ENCODE data around the gene BRI3BP.

Gene BRI3BP

GRCh38 chr12:124993626-124994436 is at the start of gene BRI3BP:
TSS of gene BRI3BP (plus strand) at chr12:124993645. CDS start at chr12:124993791, 146 bp downstream.
- DNase-seq (ENCODE audit: low read depth in 3 of 3) = peak in 1 of 3 donors; percentile 37

DNA sequence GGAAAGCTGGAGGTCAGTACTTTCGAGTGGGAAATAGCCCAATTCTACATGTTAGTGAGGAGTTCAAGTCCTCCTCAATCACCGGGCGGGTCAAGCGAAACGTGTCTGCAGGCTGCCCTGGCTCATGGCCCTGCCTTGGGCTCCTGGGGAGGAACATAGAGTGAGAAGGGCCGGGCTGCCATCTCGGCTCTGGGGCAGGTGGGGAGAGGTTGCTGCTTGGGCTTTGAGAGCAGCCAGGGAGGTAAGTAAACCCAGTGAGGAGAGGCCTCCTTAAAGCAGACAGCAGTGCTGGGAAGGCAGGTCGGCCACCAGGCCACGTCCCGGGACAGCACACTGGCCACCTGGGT is 47.0 kb upstream of the BRI3BP start:
- DNase-seq (ENCODE audit: low read depth in 3 of 3) = no peak

- no peak for DNase-seq (ENCODE audit: low read depth in 3 of 3)
These were observed 46.4 kb upstream of the BRI3BP start for GRCh38 chr12:124947013-124947412.

DNA sequence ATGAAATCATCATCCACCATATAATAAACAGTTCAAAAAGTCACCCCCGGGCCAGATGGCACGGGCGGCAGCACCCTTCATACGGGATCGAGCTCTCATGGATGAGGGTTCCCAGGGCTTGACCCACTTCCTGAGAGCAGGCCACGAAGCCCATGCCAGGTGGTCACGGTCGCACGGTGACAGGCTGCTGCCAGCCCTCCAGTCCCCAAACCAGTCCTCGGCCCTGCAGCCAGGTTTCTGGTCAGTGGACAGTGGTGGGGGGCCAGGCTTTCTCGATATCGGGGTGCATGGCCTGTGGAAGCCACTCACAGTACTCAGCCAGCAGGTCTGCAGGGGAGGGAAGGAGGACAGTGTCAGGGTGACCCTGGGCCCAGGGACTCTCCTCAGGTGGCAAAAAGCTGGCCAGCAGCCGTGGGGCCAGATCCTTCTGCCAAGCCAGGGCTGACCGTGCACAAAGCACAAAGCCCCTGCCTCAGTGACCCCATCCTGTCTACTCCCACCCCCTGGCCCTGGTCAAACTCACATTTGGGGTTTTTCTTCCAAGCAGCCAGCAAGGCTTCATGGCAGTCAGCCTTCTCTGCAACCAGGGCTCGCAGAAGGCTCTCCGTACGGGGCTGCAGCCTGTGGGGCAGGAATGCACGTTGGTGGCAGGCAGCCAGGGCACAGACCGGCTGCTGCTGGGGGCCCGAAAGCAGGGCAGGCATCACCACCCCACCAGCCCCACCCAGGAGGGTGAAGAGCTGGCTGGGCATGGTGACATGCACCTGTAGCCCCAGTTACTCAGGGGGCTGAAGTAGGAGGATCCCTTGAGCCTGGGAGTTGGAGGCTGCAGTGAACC is 45.7 kb upstream of the BRI3BP start:
- DNase-seq (ENCODE audit: low read depth in 3 of 3) = no peak

- no peak for DNase-seq (ENCODE audit: low read depth in 3 of 3)
These were observed 44.4 kb upstream of the BRI3BP start for GRCh38 chr12:124949066-124949465.

DNA sequence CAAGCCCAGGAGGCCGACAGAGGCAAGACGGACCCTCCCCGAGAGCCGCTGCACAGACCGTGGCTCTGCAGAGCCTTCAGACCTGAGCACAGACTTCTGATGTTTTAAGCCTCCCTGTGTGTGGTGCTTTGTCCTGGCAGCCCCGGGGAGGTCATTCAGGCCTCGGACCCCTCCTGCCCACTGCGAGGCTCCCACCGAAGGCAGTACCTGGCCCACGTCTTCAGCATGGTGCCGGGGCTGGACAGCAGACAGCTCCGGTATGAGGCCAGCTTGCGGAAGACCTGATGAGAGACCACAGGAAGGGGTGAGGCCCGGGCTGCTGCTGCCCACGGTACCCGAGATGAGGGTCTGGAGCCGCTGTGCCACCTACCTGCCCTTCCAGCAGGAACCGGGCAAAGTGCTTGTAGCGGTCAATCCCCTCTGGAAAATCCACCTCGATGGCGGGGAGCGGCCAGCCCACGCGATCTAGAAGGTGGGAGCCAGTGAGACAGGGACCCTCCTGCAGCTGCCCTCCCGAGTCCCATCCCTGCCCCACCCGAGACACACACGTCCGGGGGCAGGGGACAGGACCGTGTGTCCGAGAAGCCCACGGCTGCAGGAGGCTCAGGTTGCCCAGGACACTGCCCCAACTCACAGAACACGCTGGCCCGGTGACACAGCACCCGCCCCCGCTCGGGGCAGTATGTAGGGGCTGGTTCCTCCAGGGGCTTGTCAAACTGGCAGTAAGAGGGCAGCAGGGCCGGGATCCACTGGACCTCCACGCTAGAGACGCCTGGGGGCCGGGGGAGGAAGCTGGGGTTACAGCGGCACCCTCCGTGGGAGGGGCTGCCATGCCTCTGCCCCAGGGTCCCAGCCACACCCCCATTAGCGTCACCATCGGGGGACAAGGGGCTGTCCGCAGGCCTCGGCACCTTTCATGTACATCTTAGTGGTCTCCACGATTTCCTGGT is 43.4 kb upstream of the BRI3BP start:
- DNase-seq (ENCODE audit: low read depth in 3 of 3) = no peak

- DNase-seq (ENCODE audit: low read depth in 3 of 3) = no peak
These were observed 41.1 kb upstream of the BRI3BP start for GRCh38 chr12:124952295-124952694.

DNA sequence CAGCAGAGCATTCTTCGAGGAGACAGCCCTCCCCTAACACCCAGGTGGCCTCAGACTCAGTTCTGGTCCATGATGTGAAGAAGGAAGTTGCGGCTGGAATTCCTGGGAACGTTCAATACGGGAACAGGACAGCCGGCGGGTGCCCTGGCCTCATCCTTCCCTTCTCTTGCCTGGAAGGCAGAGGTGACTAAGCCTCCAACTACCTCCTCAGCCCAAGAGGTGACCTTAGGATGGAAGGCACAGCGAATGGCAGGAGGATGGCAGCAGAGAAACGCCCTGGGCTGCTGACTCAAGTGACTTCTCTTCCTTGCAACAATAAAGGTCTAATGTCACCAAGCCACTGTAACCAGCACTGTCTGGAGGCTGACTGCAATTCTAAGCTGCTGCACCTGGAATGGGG is 40.6 kb upstream of the BRI3BP start:
- DNase-seq (ENCODE audit: low read depth in 3 of 3) = no peak

- no peak for DNase-seq (ENCODE audit: low read depth in 3 of 3)
These were observed 39.6 kb upstream of the BRI3BP start for GRCh38 chr12:124953689-124954405.

- DNase-seq (ENCODE audit: low read depth in 3 of 3) = no peak
These were observed 38.7 kb upstream of the BRI3BP start for GRCh38 chr12:124954771-124955170.

DNA sequence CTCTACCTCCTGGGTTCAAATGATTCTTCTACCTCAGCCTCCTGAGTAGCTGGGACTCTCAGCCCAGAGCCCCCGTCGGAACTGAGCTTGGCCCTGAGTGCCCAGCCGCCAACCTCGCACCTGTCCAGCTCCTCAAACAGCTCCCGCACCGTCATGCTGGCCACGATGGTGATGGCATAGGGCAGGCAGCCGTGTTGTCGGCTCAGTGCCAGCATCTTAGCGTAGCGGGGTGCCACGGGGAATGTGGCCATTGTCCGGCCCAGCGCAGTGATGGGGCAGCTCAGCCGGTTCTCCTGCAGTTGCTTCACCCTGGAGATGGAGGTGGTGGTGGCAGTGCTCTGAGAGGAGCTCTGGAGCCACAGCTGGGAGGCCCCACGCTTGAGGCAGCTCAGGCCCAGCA is 36.9 kb upstream of the BRI3BP start:
- no peak for DNase-seq (ENCODE audit: low read depth in 3 of 3)

DNA sequence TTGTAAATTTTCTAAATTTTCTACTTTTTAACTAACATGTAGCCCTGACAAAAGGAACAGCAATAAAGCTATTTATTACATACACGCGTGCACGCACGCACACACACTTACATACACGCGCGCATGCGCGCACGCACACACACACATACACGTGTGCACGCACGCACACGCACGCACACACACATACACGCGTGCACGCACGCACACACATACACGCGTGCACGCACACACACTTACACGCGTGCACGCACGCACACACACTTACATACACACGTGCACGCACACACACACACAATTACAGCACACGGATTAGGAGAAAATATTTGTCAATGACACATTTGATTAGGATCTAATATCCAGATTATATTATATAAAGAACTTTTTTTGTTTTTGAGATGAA is 32.4 kb upstream of the BRI3BP start:
- DNase-seq (ENCODE audit: low read depth in 3 of 3) = no peak

- no peak for DNase-seq (ENCODE audit: low read depth in 3 of 3)
These were observed 30.2 kb upstream of the BRI3BP start for GRCh38 chr12:124963211-124963610.

DNA sequence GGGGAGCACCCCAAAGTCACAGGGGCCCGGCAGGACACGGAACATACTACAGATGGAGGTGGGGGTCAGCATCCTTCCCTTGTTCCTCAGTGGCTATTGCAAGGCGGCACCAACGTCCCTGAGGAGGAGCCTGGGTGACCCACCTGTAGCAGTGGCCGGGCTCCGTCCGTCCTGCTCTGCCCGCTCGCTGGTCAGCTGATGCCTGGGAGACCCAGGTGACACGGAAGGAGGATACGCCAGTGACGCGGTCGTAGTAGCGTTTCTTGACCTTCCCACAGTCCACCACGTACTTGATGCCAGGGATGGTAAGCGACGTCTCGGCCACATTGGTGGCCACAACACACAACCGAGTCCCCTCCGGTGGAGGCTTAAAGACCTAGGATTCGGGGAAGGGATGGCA is 29.2 kb upstream of the BRI3BP start:
- no peak for DNase-seq (ENCODE audit: low read depth in 3 of 3)

DNA sequence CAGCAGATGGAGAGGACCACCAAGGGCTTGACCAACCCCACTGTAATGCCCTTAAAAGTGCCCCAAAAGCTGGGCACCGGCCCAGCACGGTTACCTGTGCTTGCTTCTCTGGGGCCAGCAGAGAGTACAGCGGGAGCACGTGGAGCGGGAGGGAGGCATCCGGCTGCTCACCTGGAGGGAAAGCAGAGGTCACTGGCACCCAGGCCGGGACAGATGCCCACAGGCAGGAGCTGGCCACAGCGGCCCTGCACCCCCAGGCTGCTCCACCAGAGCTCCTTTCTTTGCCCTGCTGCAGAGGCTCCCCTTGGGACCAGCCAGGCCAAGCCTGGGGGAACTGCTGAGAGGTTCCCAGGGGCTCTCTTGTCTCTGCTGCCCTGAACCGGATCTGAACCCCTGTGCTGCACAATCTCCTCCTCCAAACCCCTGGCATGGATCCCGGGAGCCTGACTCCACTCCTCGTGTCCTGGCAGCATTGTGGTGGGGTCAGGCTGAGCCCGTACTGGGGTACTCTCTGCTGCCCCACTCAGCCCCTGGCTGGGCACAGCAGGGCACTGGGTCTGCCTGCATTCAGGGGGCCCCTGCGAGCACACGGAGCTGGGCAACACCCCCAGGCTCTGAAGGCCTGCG is 28.5 kb upstream of the BRI3BP start:
- no peak for DNase-seq (ENCODE audit: low read depth in 3 of 3)

GRCh38 chr12:124967016-124967739 is 26.3 kb upstream of the BRI3BP start:
- DNase-seq (ENCODE audit: low read depth in 3 of 3) = no peak

- no peak for DNase-seq (ENCODE audit: low read depth in 3 of 3)
These were observed 24.8 kb upstream of the BRI3BP start for GRCh38 chr12:124968656-124969055.

- DNase-seq (ENCODE audit: low read depth in 3 of 3) = no peak
These were observed 22.6 kb upstream of the BRI3BP start for GRCh38 chr12:124970647-124971402.

DNA sequence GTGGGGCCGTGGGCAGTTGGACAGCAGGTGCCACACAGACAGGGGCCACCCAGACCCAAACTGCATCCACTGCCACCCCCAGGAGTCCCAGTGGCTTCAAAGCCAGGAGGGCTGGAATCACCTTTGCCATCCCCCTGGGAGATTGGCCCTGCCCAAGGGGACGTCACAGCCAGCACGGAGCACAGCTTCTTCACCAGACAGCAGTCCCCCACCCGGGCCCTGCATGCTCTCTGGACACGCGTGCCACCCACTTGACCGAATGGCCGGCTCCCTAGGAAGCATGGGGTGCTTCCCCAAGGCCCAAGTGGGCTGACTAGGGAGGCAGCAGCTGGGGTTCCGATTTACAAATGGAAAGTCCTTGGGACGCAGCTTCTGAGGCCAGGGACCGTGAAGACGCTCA is 21.8 kb upstream of the BRI3BP start:
- no peak for DNase-seq (ENCODE audit: low read depth in 3 of 3)
